Body of pancreas (tissue), 4 donors: ENCODE data around the gene UEVLD. TPM values are rescaled to one million over a fixed set of nuclear protein-coding genes. Genes with fewer than 3 reads are reported as not detected.

ENCODE experiments used
- ATAC-seq: fragments of 150-250 bp; one replicate; pipeline ENCODE4 v1.9.1; 2016
- DNase-seq, 4 donors: peaks; one replicate each; pipeline ENCODE4 v3.0.0-alpha.2; 2019
- H3K27ac ChIP-seq, 4 donors: fragments of 200-600 bp; sonication (generic); 1 replicate in 3 of 4; 2 replicates in 1 of 4; pipeline versions ENCODE4 v1.5.1 to v1.6.1; 2016 to 2019; ENCODE audit warnings: mild to moderate bottlenecking in 1 of 4, mixed read lengths in 1 of 4, moderate library complexity in 1 of 4
- H3K27me3 ChIP-seq, 2 donors: fragments of 200-600 bp; sonication (generic); one replicate each; pipeline ENCODE4 v1.6.0; 2016; ENCODE audit warnings: mild to moderate bottlenecking in 1 of 2
- H3K36me3 ChIP-seq, 2 donors: fragments of 200-600 bp; sonication (generic); replicated peaks in 1 of 2; 2 replicates each; pipeline ENCODE4 v1.5.1; 2016; ENCODE audit warnings: low read depth in 2 of 2; ENCODE audit not compliant: insufficient read depth in 1 of 2
- H3K4me1 ChIP-seq: fragments of 200-600 bp; sonication (generic); one replicate; pipeline ENCODE4 v1.6.0; 2016
- H3K4me3 ChIP-seq, 2 donors: fragments of 200-600 bp; sonication (generic); 1 replicate in 1 of 2; 2 replicates in 1 of 2; pipeline ENCODE4 v1.5.1; 2016 to 2019
- H3K9me3 ChIP-seq, 3 donors: fragments of 200-600 bp; sonication (generic); 1 replicate in 2 of 3; 2 replicates in 1 of 3; pipeline ENCODE4 v1.5.1; 2016
- CTCF ChIP-seq, 7 experiments: fragments of 450-650 bp in 4 of 7; fragments of 200-600 bp in 3 of 7; sonication (generic) in 3 of 7; IDR thresholded peaks; one replicate each; pipeline ENCODE4 v1.5.1; 2016 to 2019; ENCODE audit warnings: antibody characterized with exemption in 7 of 7
- POLR2A ChIP-seq, 3 donors: fragments of 450-650 bp; IDR thresholded peaks; one replicate each; pipeline ENCODE4 v1.6.1; 2016; ENCODE audit warnings: antibody characterized with exemption in 3 of 3, mild to moderate bottlenecking in 2 of 3
- WGBS, 2 donors: methylation state at CpG; one replicate each; pipeline ENCODE4 v1.1.5; 2017; 5-methylcytosine and 5-hydroxymethylcytosine counted together
- intact Hi-C: fragments of 100-400 bp; cut with DNase I; formaldehyde crosslinking; loops from one replicate; pipeline ENCODE4 v1.15.1; 2023
- total RNA-seq, 2 donors: library from RNA; depleted of rRNA; stranded (reverse); fragments of >200 nt; gene quantifications; one replicate each; pipeline ENCODE4 v1.1.0, GENCODE V29; 2016

The UEVLD gene
- total RNA-seq, 2 donors from 2014 or later: 5.6 to 8.8 TPM

GRCh38 chr11:18521122-18521521 is 67.4 kb downstream of the UEVLD start:
- ATAC-seq (no peak), DNase-seq (no peak)
- intact Hi-C loops: no loop called here
- TF ChIP-seq CTCF (IDR thresholded peaks at IDR 0.05): no peak
- Histone ChIP-seq H3K27ac (no peak overlapping the region), H3K27me3 (no peaks in the 10 kb centered on the region), H3K36me3 (peaks cover 0 to 3% of the 10 kb centered on the region in 2 donors), H3K9me3 (no peaks in the 10 kb centered on the region), H3K4me1 (peaks cover 24% of the 10 kb centered on the region), H3K4me3 (no peak overlapping the region)
- WGBS, 2 donors: 93 to 94% methylated on average over 3 of the region's 3 CpGs

GRCh38 chr11:18502352-18502751 is 86.2 kb downstream of the UEVLD start:
- intact Hi-C loops: no loop called here
- no peak for TF ChIP-seq POLR2A (IDR thresholded peaks at IDR 0.05)
- no peak for TF ChIP-seq CTCF (IDR thresholded peaks at IDR 0.05)

GRCh38 chr11:18501629-18502028 is 86.9 kb downstream of the UEVLD start:
- H3K27ac ChIP-seq: no peak overlapping the region
- no peak for ATAC-seq

More at GRCh38 chr11:18502352-18502751, 86.2 kb downstream of the UEVLD start:
- peaks cover 0 to 22% of the 10 kb centered on the region in 2 donors for H3K36me3 ChIP-seq
- ATAC-seq: no peak
- H3K4me1 ChIP-seq: no peaks in the 10 kb centered on the region
- no peak overlapping the region for H3K27ac ChIP-seq
- H3K4me3 ChIP-seq: no peak overlapping the region
- no peak for DNase-seq
- no peaks in the 10 kb centered on the region for H3K27me3 ChIP-seq
- H3K9me3 ChIP-seq: no peaks in the 10 kb centered on the region

GRCh38 chr11:18498039-18498438 is 90.5 kb downstream of the UEVLD start:
- WGBS, 2 donors: 82 to 93% methylated on average over 1 of the region's 1 CpG
- Histone ChIP-seq H3K4me3 (no peak overlapping the region), H3K27ac (no peak overlapping the region), H3K36me3 (peaks cover 0 to 19% of the 10 kb centered on the region in 2 donors), H3K9me3 (no peaks in the 10 kb centered on the region), H3K27me3 (no peaks in the 10 kb centered on the region), H3K4me1 (peaks cover 9% of the 10 kb centered on the region)
- TF ChIP-seq POLR2A (IDR thresholded peaks at IDR 0.05) (no peak), CTCF (IDR thresholded peaks at IDR 0.05) (no peak)
- DNase-seq: no peak
- intact Hi-C loops: no loop called here
- no peak for ATAC-seq

More at GRCh38 chr11:18501629-18502028, 86.9 kb downstream of the UEVLD start:
- TF ChIP-seq POLR2A (IDR thresholded peaks at IDR 0.05) (no peak), CTCF (IDR thresholded peaks at IDR 0.05) (no peak)
- intact Hi-C loops: no loop called here
- WGBS, 2 donors: 100% methylated on average over 1 of the region's 1 CpG
- H3K36me3 ChIP-seq: peaks cover 0 to 20% of the 10 kb centered on the region in 2 donors
- no peak overlapping the region for H3K4me3 ChIP-seq
- H3K4me1 ChIP-seq: no peaks in the 10 kb centered on the region
- H3K27me3 ChIP-seq: no peaks in the 10 kb centered on the region
- DNase-seq: no peak
- H3K9me3 ChIP-seq: no peaks in the 10 kb centered on the region

DNA sequence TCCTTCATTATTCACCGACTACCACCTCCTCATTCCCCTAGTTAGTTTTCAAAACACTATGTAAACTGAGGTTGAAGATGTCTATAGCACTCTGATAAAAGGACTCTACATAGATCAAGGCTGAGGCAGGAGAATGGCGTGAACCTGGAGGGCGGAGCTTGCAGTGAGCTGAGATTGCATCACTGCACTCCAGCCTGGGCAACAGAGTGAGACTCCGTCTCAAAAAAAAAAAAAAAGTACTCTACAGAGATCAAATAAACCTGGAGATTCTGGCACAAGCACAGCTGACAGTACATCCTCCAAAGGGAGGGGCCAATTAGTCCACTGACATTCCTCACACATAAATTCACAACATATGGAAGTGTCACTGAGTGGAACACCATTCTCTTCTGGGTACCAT is 92.8 kb downstream of the UEVLD start:
- TF ChIP-seq POLR2A (IDR thresholded peaks at IDR 0.05): no peak
- no peak for TF ChIP-seq CTCF (IDR thresholded peaks at IDR 0.05)
- peaks cover 0 to 12% of the 10 kb centered on the region in 2 donors for H3K36me3 ChIP-seq
- intact Hi-C loops: no loop called here
- ATAC-seq (no peak), DNase-seq (no peak)
- WGBS, 2 donors: 81 to 86% methylated on average over 4 of the region's 4 CpGs
- peaks cover 11% of the 10 kb centered on the region for H3K4me1 ChIP-seq
- no peak overlapping the region for H3K4me3 ChIP-seq
- no peaks in the 10 kb centered on the region for H3K27me3 ChIP-seq
- H3K9me3 ChIP-seq: no peaks in the 10 kb centered on the region
- H3K27ac ChIP-seq: no peak overlapping the region
